ENCODE measurements around the gene CUL1. TPM values are rescaled to one million over a fixed set of nuclear protein-coding genes. Genes with fewer than 3 reads are reported as not detected.

CUL1 gene
- total RNA-seq, 1 experiment from 2014 or later, result 49.3 TPM

DNA sequence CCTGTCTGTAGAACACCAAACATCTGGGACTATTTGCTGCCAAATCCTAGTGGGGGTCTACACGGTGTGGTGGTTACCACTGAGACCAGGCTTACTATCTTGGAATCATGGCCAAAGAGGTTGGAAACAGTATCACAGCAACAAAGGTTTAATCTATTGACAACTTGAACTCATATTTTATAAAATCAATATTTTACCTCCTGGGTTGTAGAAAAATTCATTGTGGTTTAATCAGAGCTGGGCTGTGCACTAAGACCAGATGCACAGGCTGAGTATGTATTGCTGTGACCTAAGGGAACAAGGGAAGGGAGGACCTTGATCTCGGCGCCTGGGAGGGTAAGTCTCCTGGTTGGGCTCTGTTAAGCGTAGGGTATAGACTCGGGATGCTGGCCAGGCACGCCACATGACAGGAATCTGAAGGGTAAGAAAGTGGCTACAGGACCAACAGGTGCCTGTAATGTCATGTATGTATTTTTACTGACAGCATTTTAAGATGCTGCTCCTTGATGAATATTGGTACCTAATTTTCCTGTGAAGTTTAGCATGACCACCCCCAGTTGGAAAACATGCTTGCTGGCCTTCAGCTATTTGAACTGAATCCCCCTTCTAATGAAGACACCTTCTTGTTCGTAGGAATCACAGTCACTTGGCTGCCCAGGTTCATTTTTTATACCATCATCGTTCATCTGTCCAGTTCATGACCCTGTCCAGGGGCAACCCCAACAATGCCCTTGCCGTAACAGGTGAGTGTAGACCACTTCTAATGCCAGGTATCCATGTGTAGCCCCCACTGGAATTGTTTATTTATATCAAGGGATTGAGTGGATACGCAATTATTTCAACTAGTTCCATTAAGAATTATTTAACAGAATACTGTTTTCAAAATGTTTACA, 105.9 kb downstream of the CUL1 start:
- no peak for DNase-seq (ENCODE audit: low read depth)

DNA sequence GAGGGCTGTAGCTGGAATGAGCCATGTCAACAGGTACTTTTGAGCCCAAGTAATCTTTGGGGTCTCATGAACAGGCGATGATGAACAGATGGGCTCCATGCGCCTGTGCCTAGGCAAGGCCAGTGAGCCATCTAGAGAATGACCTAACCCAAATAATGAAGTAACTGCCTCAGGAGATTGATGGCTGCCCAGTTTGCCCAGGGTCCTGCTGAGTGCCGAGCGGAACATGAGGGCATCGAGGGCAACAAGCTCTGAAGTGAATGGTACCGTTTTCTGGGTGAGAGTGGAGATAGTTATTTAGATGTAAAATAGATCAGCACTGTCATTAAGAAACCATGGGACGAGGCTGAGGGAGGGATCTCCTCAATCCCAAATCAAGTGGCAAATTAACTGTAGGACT, 107.5 kb downstream of the CUL1 start:
- no peak for DNase-seq (ENCODE audit: low read depth)

DNA sequence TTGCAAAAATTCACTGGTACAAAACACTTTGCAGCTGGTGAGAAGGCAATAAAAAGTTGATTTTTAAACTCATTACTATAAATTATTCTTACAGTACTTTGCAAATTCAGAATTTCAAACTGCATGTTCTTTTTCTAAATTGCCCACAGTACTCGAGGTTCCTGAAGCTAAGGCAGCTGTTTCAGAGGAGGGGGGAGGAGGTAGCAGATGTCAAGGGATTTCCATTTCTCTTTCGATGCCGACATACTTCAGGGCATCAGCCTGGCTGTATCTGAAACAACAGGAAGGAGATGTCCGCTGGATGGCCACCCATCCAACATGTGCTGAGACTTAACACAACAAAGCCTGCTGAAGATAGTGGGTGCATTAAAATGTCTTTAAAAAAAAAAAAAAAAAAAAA, 108.7 kb downstream of the CUL1 start:
- no peak for DNase-seq (ENCODE audit: low read depth)

DNA sequence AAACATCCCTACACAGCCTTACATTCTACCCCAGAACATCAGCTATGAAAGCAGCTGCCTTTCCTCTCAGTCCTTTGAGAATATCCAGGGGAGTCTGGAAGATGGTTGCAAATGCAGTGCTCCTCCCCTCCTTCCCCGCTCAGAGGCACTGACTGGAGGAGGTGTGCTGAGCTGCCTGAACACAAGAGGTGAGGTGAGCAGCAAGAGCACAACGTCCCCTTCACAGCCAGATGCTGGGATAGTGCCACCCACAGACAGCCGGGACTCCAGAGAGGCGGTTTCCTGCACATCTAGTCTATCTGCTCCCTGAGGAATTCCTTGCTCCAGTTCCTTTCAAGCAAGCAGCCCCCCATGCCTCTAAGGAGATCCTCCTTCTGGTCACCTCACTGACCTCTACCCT, 111.2 kb downstream of the CUL1 start:
- no peak for DNase-seq (ENCODE audit: low read depth)

DNA sequence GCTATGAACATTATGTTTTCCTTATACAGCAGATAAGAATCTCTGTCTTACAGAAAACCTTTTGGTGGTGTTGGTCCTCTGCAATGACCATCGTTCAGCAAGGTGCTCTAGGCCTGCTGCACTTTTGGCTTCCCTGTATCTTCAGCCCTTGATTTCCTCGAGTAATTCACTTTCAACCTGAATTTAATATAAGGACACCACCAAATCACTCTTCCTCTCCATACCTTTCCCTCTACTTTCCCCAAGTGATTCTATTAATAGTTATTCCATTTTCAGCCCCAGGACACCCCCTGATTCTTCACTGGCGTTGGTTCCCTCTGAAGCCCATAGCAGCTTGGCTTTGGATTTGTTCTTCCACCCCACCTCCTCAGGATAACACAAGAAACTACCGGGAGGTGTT, 113.2 kb downstream of the CUL1 start:
- no peak for DNase-seq (ENCODE audit: low read depth)

DNA sequence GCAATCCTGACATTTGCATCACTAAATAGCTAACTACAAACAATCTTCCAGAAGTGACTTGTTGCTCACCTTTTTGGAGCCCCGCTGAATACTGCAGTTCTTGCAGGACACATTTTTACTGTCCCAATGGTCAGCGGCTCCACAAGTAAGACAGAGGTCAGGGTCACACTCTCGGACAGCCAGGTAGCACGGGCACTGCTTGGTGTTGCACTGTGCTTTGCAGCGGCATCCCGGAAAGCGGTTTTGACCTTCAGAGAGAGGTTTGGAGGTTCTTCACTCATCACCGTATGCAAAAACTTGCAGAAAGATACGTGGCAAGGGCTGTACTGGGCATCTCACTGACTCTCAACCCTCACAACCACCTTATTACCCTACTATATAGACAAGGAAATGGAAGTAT, 115.2 kb downstream of the CUL1 start:
- no peak for DNase-seq (ENCODE audit: low read depth)

DNA sequence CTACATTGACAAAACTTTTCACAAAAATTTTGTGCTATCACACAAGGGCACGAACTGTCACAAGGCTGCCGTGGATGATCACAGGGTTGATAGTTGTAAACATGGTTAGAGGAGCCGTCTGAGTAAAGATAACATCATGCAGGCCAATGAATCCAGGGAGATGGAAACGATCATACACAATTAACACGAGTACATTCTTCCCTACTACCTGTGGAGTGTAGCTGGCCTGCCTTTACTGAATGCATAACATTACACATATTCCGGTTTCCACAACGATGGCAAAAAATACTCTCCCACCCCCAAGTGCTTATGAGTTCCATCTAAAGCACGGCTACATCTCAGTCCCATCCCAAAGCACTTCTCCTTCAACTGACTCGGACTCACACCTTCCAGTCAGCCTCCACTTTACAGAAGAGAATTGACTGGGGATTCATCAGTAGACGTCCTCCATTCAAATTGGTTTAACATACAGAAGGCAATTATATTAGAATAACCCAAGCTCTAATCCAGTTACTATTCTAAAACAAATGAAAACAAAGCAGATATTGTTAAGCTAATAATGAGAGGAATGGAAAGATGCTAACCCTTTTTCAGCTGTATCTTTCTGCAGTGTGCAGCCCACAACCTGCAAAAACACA, 116.3 kb downstream of the CUL1 start:
- no peak for DNase-seq (ENCODE audit: low read depth)

DNA sequence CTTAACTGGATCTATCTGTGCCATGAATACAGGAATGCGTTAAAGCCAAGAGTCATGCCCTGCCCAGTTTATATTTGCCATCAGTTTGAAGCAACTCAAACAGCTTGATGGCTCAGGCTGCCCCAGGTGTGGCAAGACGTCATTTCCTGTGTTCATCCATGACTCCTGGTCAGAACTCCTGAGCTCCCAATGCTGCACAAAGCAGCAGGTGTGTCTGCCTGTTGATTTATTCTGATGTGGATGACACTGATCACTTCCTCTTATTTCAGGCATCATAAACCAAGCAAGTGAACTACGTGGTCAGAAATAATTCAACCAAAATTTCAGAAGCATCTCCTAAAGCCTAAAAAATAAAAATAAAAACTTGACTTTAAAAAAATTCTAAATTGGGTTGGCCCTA, 116.9 kb downstream of the CUL1 start:
- no peak for DNase-seq (ENCODE audit: low read depth)

DNA sequence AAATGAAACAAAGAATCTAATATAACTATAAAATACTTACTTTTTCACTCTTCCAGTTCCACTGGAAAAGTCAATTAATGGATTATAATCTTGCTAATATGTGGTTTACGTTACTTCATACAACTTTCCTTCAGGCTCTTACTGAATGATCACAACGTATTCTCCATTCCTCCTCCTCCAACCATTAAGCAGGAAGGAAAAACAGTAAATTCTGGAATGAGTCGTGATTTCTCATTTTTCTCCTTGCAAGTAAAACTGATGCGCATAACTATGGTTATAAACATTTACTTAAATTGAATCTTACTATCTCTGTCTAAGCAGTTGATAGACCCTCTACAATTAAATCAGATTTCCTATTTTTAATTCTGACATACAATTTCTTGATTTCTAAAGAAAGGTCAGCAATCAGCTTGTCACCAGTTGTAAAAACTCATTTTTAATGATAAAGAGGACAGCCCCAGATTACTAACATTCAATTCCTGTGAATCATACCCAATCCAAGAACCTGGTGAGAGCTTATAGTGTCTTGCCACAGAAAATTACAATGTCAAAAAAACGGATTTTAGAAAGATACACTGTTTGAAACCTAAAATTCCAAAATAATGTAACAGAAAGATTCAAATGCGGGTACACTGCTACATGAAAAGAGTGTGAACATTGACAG, 121.1 kb downstream of the CUL1 start:
- peak; percentile 17 for DNase-seq (ENCODE audit: low read depth)

DNA sequence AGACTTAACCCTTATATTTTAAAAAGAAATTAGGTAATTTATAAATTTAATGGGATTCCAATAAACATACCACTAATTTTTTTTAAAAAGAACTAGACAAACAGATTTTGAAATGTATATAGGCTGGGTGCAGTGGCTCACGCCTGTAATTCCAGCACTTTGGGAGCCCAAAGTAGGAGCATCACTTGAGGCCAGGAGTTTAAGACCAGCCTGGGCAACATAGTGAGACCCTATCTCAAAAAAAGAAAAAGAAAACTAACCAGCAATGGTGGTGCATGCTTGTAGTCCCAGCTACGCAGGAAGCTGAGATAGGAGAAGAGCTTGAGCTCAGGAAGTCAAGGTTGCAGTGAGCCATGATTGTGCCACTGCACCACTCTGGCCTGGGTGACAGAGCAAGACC, 122.7 kb downstream of the CUL1 start:
- no peak for DNase-seq (ENCODE audit: low read depth)

DNA sequence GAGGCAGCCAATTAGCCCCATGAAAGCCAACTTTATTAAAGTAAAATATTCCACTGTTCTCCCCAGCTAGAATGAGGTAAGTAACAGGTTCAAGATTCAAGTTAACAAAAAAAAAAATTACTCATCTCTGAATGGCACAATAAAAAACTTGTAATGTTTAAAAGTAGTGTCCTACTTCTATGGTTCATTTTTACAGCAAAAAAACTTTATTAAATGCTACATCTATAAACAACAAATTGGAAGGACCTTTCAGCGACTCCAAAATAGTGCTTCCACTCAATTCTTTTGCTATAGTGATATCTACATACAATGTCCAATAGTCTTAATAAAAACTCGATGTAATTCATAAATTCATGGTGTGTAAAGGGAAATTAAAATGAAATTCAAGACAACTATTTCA, 126.2 kb downstream of the CUL1 start:
- no peak for DNase-seq (ENCODE audit: low read depth)

DNA sequence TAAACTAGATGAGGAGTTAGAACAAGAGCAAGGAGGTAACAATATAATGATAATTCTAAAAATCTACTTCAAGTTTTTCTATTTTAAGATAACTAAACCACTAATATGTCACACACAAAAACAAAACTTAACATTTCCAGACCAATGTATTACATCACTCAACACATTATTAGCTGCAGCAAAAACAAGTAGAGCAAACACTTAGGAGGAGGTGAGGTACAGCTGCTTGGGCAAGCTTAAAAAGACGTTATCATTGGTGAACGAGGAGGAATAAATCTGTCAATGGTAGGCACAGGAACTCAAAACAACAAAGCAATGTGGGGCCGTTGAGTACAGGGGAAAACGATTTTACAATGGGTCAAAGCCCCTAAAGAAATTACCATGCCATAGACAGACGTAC, 126.6 kb downstream of the CUL1 start:
- DNase-seq (ENCODE audit: low read depth), result no peak

DNA sequence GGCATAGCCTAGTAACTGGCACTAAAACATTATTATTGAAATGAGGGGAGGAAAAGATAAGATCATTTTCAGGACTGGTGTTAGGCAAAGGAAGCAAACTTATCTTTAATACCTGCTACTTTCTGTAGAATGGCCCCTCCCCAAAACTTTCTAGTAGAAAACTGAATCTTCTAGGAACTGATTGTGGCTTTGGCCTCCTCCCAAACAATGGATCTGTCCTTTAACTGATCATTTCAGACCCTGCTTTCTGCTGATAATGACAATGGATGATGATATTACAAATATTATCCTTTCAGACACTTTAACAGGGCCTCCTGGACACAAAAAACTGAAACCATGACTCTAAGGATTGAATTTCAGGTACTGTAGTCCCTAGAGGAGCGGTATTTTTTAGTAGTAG, 130.3 kb downstream of the CUL1 start:
- no peak for DNase-seq (ENCODE audit: low read depth)

DNA sequence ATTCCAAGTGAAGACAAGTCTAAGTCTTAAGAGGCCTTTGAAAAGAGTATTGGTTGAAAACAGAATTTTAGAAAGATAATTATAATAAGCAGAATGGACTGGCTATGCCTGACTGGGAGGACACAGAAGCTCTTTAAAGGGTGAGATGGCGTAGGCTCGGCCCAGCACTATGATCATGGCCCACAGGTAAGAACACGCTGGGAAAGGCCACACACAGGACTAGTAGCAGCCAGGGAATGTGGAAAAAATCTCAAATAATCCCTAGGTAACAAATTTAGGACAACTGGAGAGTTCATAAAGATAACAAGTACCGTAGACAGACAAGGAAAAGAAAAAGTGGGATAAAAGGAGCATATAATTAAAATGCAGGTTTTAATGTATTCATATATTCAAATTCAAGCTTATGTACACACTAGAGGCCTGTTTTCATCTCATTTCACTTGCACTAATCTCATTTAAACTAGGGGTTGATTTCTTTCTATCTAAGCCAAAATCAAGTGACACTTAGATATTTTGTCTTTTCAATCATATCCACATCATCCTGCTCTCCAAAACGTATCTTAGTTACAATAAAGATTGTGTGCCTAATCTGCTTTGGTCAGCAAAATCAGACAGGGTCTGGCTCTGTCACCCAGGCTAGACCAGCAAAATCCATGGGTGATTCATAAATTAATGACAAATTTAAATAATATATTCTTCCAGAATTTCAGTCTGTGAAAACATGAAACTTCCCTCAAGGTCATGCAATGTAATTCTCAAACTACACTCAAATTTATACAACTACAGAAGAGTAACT, 132.4 kb downstream of the CUL1 start:
- DNase-seq (ENCODE audit: low read depth), result no peak

DNA sequence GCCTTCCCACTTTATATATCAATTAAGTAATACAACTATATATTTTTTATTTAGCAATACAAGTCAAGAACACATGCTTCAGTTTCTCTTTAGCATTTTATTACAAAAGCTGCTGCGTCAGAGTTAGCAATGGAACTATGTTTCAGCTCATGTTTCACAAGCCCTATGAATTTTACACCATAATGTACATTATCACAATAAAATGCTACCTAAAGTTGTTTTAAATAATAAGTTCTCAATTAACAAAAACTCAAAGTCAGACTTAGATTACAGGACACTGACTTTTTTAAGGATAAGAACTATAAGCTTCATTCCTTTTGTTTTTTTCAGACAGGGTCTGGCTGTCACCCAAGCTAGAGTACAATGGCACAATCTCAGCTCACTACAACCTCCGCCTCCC, 133.1 kb downstream of the CUL1 start:
- DNase-seq (ENCODE audit: low read depth), result no peak

DNA sequence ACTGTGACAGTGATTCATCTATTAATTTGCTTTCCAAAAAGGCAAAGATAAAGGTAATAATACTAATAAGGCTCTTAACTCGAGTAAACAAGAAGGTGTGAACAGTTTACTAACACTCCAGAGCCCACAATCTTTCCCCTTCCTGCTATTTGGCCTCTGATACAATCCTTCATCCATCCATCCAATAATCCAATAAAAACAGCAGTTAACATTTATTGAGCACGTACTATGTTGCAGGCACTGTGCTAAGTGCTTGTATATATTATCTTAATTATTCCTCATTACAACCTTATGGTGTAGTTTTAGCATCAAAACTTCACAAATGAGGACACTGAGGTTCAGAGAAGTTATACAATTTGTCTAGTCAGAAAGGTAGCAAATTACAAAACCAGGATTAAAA, 135.9 kb downstream of the CUL1 start:
- no peak for DNase-seq (ENCODE audit: low read depth)

DNA sequence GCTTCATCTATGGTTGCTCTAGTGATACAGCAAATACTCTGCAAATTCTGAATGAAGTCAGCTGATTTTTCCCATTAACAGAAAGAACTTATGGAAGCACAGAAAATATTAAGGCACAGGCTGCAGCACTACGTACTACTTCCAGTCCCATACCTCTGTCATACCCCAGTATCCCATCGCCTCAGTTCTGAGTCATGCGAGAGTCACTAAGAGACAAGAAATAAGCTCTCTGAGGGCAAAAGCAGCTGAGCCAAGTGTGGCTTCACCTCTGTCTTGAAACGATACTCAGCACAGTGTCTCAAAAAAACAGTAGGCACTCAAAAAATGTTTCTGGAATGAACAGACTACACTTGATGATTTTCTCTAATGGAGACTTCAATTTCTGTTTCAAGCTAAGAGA, 137.2 kb downstream of the CUL1 start:
- peak; percentile 13 for DNase-seq (ENCODE audit: low read depth)

DNA sequence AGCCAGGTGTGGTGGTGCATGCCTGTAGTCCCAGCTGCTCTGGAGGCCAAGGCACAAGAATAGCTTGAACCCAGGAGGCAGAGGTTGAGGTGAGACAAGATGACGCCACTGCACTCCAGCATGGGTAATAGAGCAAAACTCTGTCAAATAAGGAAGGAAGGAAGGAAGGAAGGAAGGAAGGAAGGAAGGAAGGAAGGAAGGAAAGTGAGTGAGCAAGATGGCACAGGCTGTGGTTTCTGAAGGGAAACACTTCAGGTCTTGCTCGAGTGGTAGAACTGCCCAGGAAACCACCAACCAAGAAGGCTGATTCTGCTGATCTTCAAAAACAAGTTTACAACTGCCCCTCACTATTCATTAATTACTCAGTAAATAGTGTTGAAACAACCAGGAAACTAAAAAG, 140.2 kb downstream of the CUL1 start:
- no peak for DNase-seq (ENCODE audit: low read depth)

DNA sequence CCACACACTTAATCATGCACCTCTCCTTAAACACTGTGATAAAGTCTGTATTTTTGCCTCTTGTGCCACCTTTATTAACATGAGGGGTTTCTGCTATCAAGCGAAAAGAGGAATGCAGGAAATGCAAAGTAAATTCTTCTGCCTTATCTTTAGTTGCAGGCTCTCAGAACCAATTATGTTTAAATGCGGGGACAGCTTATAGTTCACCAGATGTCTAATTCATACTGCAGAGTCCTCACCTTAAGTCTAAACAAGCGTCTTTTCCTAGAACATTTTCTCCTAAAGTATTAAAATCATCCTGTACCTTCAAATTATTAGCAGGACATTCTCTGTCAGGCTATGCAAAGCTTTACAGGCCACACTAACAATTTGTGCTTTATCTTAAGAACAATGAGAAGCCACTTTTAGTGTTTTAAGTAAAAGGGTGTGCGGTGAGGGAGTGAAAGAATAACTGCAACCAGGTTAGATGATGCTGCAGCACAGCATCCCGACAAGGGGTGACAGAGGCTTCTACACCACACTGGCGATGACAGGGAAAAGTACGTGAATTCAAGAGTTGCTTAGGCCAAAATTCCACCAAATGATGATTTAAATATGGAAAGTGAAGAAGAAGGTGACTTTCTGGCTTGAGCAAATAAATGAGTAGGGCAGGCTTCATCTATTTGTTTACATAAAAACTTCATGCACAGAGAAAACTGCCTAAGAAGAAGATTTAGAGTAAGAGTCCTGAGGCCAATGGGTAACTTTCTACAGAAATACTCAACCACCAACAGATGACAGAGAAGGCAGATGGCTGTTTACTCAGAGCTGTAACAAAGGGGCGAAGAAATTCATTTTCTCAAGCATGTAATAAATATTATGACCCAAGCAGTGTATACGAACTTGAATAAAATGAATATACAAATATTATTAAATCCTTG, 149.4 kb downstream of the CUL1 start:
- DNase-seq (ENCODE audit: low read depth), result no peak

DNA sequence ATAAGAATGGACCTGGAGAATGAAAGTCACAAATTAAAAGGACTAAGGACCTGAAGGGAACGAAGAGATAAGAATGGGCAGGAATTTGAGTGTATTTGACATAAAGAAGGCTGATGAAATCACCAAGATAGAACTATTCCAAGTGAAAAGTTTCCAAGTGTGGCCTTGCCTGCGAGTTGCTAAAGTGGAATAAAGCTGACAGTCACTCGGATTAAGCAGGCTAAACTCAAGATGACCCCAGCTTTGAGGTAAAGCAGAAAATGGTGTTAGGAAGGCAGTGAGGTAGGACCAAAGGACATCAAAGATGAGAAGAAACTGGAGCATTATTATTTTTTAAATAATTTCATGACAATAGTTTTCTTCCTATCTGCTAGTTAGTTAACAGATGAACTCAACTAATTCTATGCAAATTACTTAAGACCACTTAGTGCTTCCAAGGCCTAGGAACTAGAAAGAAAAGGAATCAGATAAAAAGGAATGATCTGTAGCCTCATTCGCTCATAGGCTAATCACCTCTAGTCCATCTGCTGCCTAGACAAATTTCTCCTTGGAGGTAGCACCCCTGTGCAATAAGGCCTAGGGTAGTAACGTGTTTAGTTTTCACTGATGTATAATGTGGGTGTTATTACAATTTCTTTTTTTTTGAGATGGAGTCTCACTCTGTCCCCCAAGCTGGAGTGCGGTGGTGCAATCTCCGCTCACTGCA, 150.8 kb downstream of the CUL1 start:
- no peak for DNase-seq (ENCODE audit: low read depth)
